ENCODE results near the gene RBM38.

The RBM38 gene

GRCh38 chr20:57394121-57395082, 3.2 kb downstream of the RBM38 start:
- DNase-seq (ENCODE audit: low spot score) = no peak

GRCh38 chr20:57395111-57395966, 4.1 kb downstream of the RBM38 start:
- TF ChIP-seq CTCF (IDR thresholded peaks at IDR 0.05; ENCODE audit: extremely low read depth, missing control alignments) = no peak
- DNase-seq (ENCODE audit: low spot score) = no peak

More at GRCh38 chr20:57394121-57395082, 3.2 kb downstream of the RBM38 start:
- no peak for TF ChIP-seq CTCF (IDR thresholded peaks at IDR 0.05; ENCODE audit: extremely low read depth, missing control alignments)

GRCh38 chr20:57396212-57396983, 5.2 kb downstream of the RBM38 start:
- no peak for TF ChIP-seq CTCF (IDR thresholded peaks at IDR 0.05; ENCODE audit: extremely low read depth, missing control alignments)
- DNase-seq (ENCODE audit: low spot score) = no peak

- TF ChIP-seq CTCF (IDR thresholded peaks at IDR 0.05; ENCODE audit: extremely low read depth, missing control alignments) = no peak
- DNase-seq (ENCODE audit: low spot score) = no peak
These were observed 5.9 kb downstream of the RBM38 start for GRCh38 chr20:57396984-57397692.

- TF ChIP-seq CTCF (IDR thresholded peaks at IDR 0.05; ENCODE audit: extremely low read depth, missing control alignments) = no peak
- no peak for DNase-seq (ENCODE audit: low spot score)
These were observed 6.5 kb downstream of the RBM38 start for GRCh38 chr20:57397693-57398108.

GRCh38 chr20:57398231-57398821, 7.1 kb downstream of the RBM38 start:
- no peak for TF ChIP-seq CTCF (IDR thresholded peaks at IDR 0.05; ENCODE audit: extremely low read depth, missing control alignments)
- DNase-seq (ENCODE audit: low spot score) = peak; percentile 89

Data from GM20000 (cell line).